HG02840 (cell line): Measurements from ENCODE around the gene PRICKLE1.

Experiments
- ATAC-seq: cut with Tn5 transposase; IDR thresholded peaks from one replicate; pipeline ENCODE4 v1.9.1; 2021; ENCODE audit warnings: mild to moderate bottlenecking, moderate library complexity, moderate number of reproducible peaks; ENCODE audit not compliant: unreplicated experiment, low FRiP score

The PRICKLE1 gene

DNA sequence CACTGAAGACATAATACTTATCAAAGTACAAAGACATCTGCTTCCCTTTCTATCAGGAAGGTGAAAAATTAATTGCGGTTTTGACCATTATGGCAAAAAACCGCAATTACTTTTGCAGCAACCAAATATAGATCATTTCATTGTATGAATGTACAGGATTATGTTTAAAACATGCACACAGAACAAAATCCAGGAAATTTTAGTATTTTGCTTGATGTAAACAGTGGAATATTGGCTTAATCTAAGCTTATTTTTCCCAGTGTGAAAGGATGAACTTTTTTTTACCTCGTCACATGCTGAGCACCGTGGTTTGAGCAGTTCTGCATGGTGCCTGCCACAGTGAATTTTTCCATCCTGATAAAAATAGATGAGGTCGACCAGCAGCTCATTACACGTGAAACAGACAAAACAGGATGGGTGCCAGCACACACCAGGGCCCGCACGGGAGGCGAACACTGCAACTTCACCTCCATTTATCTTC lies 121.2 kb downstream of the PRICKLE1 start:
- ATAC-seq = no peak

DNA sequence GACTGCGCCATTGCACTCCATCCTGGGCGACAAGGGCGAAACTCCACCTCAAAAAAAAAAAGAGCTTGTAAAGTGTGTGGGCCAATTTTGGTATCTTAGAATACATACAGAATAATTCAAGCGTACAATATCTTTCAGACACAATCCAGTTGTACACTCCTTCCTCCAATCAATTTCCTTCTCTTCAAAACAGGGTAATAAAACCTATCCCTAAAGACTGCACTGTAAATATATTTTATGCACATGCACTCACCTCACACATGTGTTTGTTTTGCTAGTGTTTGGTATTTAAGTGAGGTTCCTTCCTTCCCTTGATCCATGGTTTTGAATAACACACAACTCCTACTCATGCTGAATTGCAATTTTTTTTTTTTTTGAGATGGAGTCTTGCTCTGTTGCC lies 125.9 kb downstream of the PRICKLE1 start:
- ATAC-seq = no peak

DNA sequence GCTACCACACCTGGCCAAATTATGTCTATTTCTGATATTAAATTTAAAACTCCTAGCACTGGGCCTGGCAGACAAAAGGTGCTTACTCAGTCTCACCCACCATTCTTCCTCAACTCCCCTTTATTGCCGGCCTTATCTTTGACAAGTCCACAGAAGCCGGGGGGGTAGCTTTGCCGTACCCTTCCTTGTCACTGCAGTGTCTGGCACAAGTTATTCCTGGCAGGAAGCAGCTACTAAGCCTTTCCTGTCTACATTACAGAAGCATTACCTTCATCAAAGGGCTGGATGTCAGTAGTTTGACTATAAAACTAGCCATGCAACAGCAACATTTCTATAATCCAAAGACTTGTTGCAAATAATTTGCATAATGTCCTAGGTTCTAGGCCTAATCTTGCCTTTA lies 127.1 kb downstream of the PRICKLE1 start:
- ATAC-seq = no peak

DNA sequence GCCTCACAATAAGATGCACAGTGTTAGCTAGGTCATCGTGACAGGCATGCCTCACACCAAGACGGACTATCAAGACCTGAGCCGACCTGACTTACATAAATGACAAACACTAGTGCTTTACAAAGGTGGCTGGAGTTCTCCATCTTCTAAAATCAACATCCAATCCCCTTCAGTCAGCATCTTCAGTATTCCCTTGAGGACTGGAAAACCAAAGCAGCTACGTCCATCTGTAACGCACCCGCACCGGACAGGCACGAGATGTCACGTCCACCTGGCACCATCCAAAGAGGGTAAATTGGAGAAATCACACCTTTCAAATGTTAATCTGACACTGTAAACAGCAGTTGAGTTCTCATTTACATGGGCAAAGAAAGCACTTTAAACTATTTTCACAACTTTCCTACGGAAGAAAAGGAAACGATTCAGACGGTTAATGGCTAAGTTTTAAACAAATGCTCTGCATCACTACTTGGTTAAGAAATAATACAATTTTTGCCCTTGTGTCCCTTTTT lies 130.2 kb downstream of the PRICKLE1 start:
- ATAC-seq = no peak

DNA sequence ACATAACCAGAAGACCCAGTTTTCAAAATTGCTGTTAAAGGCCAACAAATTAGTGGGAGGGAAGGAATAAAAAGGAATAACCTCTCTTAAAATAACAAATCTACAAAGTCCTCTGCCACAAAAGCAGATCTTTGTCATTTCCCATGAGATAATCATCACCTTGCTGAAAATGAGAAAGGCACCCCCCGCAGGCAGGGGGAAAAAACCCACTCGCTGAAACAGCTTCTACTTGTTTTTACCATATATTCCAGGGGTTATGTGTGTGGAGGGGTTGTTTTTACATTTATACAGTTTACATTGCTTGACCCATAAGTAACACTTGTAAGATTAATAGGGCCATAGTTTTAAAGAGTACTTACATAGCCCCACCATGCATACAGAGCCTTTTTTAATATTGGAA lies 131.0 kb downstream of the PRICKLE1 start:
- no peak for ATAC-seq

DNA sequence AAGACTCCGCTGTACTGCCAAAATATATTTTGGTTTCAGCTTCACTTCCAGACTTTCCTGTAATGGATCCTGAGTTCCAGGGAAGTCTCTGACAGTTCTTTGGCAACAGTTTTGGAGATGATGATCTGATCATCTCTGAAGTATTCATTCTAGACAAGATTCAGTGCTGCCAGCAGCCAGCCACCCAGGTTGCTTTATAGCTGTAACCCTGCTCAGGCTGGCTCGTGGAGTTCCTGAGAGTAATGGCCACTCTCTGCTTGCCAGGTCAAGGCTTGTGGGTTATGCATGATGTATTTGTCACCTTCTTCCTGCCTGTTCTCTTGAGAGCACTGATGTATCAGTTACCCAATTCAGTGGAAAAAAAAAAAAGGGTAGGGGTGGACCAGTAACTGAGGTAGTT lies 139.3 kb downstream of the PRICKLE1 start:
- no peak for ATAC-seq

DNA sequence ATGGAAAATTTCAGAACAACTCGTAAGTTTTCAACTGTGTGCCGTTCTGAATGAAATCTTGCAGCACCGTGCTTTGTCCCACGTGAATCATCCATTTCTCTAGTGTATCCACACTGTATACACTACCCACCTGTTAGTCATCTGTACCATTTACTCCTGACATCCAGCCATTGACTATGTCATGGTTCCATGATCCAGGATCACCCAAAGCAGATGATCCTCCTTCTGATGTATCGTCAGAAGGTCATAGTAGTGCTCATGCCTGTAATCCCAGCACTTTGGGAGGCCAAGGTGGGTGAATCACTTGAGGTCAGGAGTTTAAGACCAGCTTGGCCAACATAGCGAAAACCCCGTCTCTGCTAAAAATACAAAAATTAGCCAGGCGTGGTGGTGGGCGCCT lies 140.7 kb downstream of the PRICKLE1 start:
- ATAC-seq = no peak

DNA sequence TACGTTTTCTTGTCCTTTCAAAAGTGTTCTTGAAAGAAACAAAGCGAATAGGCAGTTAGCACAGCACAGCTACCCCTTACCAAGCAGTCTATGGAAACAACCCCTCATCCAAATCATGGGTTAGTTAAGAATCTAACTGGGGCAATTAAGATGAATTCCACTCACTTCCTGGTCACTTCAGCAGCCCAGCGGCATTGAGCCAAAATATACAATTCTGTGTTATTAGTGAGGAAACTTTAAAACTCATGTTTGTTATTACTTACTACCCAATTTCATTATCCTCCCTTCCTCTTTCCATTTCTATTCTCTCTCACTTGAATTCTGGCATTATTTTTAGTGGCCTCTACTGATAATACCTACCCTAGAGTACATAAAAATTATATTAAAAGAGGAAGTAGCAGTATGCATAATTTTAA lies 142.2 kb downstream of the PRICKLE1 start:
- ATAC-seq = no peak

DNA sequence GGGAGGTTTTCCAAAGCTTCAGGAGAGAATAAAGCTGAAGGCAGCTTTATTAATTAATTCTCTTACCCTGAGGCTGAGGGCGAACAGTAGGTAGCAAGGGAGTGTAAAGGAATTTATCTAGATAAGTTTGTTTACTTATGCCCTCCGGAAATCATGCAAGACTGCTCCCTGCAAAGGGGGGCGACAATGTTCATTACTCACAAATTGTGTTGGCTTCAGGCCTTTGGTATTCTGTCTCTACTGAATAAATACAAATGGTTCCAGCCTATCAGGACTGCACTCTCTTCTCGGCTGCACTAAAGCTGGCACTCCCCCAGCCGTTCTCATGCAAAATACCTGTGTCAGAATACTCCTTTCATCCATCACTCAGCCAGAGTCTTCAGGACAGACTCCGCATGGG lies 142.8 kb downstream of the PRICKLE1 start:
- no peak for ATAC-seq

DNA sequence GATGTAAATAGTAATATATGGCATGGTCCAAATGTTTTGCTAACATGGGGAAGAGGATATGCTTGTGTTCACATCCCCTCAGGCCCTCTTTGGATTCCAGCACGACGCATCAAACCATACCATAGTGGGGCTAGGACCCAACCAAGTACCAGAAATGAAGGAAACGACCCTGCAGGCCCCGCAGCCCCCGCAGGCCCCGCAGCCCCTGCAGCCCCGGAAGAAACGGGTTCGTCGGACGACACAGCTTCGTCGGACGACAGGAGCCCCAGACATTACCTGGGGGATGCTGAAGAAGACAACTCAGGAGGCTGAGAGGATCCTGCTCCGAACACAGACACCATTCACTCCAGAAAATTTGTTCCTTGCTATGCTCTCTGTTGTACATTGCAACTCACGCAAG lies 143.7 kb downstream of the PRICKLE1 start:
- ATAC-seq = no peak

DNA sequence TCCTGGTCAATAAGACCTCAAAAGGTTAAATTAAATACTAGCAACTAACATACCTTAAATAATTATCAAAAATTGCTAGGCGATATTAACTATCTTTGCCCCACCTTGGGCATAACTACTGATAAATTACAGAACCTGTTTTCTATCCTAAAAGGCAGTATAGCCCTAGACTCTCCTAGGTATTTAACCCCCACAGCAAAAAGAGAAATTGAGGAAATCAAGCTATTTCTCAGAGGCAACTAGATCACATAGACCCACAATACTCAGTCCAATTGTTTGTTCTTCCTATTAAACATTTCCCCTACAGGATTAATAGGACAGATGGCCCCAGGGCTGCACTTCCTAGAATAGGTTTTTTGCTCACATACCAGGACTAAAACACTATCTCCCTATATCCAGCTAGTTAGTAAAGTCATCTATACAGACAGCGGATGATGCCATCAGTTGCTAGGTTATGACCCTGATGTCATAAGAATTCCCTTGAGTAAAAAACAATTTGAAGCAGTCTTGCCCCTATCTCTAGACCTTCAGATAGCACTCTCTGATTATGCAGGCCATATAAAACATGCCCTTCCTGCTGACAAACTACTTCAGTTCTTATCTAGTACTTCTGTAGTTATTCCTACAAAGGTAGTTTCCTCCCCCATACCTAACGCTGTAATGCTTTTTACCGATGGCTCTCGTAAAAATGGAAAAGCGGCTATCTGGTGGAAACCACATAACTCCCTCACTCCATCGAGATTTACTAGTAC lies 145.2 kb downstream of the PRICKLE1 start:
- no peak for ATAC-seq

DNA sequence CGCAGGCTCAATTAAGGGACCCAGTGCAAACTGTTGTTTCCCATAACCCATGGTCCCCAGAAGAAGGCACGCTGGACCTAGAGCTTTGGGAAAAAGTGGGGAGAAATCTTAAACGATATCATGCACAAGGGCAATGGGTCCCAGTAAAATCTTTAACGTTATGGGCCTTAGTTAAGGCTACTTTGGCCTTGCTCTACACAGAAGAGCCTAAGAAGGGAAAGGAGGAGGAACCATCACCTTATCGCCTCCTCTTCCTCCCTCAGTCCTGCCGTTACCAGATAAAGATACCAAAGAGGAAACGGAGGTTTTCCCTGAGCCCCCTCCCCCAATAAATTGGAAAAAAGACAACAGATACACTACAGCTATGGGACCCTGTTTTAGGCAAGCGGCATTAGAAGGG lies 146.7 kb downstream of the PRICKLE1 start:
- no peak for ATAC-seq

DNA sequence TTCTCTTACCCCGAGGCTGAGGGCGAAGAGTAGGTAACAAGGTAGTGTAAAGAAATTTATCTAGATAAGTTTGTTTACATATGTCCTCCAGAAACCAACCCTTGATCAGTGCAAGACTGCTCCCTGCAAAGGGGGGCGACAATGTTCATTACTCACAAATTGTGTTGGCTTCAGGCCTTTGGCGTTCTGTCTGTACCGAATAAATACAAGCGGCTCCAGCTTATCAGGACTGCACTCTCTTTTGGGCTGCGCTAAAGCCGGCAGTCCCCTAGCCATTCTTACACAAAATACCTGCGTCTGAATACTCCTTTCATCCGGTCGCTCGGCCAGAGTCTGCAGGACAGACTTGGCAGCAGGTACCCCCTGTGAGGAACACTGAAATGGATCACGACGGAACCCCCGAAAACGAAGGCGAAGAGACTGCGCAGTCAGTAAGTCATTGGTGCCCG lies 147.2 kb downstream of the PRICKLE1 start:
- ATAC-seq = no peak

DNA sequence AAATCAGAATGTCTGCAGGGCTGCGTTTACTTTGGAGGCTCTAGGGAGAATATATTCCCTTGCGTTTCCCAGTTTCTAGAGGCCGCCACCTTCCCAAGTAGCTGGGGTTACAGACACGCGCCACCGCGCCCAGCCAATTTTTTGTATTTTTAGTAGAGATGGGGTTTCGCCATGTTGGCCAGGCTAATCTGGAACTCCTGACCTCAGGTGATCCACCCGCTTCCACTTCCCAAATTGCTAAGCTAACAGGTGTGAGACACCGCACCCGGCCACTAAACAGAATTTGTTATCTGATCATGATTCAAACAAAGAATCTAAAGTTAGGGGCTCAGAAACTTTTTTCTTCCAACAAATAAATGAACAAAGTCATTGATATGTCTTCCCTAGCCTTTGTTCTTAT lies 148.9 kb downstream of the PRICKLE1 start:
- ATAC-seq = no peak

DNA sequence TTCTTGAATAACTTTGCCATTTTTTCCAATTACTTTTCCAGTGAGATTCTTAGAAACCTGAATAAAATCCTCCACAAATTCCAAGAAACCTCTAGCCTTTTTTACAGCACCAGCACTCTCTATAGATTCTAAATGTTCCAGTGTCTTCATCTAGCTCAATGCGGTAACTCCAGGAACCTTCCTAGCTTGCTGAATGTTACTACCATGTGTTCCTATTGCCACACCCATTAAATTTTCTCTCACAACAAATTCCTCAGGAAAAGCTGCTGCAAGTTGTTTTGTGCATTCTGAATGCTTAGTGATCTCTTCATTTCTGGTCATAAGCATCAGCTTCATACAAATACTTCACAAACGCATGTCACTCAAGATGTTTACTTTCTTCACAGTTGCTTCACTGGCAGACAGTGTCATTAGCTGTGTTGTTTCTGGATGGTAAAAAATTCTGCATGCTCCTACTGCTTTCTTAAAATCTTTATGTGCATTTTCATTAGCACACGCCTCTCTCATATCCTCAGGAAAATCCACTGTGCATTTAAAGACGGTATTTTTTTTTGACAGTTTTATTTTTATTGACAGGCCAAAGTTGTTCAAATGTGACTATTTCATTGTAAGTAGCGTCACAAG lies 156.9 kb downstream of the PRICKLE1 start:
- no peak for ATAC-seq

DNA sequence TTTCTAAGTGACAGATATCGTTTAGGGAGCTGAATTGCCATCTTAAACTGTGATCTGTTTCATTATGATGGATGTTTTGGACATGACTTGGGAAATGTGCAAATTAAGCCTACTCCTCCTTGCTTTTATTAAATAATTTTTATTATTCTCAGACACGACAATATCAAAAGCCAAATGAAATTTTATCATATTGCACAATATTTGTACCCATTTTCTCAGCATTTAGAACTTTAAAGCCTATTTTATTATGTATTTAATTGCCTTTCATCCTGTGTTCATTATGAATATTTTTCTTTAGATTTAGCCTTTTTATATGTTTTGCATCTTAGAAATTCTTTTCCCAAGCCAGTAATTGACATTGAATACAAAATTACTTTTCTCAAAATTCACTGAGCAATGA lies 160.7 kb downstream of the PRICKLE1 start:
- ATAC-seq = no peak

DNA sequence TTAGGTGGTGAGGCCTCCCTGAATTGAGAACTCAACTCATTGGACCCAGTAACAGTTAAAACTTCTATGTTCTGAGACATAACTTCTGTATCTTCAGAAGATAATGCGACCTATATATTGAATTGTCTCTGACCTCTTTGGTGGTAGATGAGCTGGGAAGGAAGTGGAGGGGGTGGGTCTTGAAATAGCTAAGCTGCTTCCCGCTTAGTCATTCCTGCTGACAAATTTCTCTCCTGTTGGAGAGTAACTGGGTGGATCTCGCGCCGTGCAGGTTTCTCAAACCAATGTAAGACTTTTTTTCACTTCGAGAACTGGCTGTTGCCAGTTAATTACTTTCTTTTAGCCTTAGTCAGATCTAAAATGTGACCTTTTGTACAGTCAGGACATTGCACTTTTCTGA lies 162.8 kb downstream of the PRICKLE1 start:
- no peak for ATAC-seq

DNA sequence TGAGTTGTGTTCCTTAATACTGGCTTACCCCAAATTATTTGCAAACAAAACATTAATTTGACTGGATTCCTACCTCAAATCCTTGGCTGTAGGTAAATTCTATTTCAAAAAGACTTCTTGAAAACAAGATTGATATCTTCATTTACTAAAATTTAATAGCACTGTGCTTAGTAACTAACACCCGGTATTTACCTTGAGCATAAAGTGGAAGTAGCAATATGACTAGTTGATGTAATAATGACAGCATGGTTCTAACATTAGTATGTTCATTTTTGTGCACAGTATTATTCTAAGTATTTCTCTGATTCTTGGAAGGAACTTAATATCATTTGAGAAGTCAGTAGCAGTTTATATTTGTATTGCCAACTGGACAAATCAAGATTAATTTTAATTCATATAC lies 166.8 kb downstream of the PRICKLE1 start:
- ATAC-seq = peak; percentile 53

DNA sequence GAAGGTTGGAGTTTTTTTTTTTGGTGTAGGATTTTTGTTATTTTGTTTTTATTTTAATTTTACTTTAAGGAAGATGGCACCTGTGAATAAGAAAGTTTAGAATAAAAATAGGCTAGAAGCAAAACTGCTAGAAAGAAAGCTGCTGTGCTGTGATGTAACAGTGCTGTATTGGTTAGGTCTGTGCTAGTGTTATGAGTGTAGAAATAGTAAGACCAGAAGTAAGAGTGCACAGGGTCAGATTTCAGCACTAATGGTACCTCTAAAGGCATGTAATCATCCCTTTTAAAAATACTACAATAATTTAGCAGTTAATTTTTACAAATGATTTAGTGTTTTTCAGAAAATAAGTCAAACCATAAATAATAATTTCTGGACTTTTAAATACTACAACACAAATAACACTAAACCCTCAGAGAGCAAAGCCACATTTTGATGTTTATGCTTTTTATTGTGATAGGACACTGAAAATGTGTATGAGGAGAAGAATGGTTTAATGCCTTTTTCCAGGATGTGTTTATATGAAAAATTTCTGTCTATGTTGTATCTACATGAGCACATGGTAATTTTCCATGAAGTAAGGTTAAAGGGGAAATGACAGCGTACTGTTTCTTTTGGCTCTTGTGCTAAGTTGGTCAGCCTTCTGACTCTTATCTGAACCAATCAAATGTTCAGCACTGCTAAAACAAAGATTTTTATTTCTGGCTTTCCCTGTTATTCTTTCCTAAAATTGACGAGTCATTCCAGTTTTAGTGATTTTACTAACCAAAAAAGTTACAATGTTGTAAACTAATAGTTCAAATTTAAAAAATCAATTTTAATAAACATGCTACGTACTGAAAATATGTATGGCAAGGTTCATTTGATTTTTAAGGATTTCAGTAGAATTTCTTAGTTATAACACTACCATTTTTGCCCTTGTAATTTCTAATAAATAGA lies 167.4 kb downstream of the PRICKLE1 start:
- peak; percentile 83 for ATAC-seq

DNA sequence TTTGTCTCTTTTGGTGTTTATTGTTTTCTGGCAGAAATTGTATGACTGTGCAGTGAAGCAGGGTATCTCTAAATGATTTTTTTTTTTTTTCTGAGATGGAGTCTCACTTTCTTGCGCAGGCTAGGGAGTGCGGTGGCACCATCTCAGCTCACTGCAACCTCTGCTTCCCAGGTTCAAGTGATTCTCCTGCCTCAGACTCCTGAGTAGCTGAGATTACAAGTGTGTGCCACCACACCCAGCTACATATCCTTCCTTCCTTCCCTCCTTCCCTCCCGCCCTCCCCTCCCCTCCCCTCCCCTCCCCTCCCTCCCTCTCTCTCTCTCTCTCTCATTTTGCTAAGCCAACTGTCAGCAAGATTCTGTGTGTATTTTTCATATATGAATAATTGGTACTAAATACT lies 169.2 kb downstream of the PRICKLE1 start:
- ATAC-seq = no peak

DNA sequence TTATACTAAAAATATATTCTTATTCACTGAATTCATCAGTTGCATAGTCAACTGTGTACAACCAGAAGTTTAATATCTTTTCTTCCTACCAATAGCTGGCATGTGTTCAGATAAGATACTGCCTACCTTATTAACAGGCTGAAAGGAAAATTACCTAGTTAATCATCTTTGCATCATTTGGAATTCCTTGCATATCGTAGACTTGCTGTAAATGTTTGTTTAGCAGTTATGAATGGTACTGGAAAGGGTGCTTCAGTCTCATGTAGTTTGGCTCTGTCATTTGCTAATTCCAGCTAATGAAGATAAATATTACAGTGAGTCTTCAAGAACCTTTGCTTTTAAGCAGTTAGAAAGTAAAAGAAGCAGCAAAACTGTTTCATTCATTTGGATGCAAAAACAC lies 179.2 kb downstream of the PRICKLE1 start:
- ATAC-seq = no peak
